Kidney (tissue), 14 donors: Measurements from ENCODE around the gene ABRAXAS1. TPM values are rescaled to one million over a fixed set of nuclear protein-coding genes. Genes with fewer than 3 reads are reported as not detected.

Experiments used
- DNase-seq, 5 donors: peaks; one replicate each; pipeline ENCODE4 v3.0.0-alpha.2; 2013 to 2020
- FAIRE-seq: peaks from 2 replicates; lab custom pipeline; 2012; peaks lifted over from hg19 to GRCh38; lab: Jason Lieb, UNC
- H3K27ac ChIP-seq, 2 donors: one replicate each; pipeline ENCODE4 v1.7.0; 2013; ENCODE audit warnings: low read depth in 2 of 2, low read length in 2 of 2, inconsistent platforms in 1 of 2
- H3K27me3 ChIP-seq: one replicate; pipeline ENCODE4 v1.7.1; 2013; ENCODE audit warnings: low read length, inconsistent platforms; ENCODE audit not compliant: control insufficient read depth, insufficient read depth
- H3K36me3 ChIP-seq, 3 donors: one replicate each; pipeline versions ENCODE4 v1.7.0 to v1.7.1; 2013; ENCODE audit warnings: low read length in 3 of 3, control low read depth in 1 of 3, inconsistent platforms in 1 of 3; ENCODE audit not compliant: insufficient read depth in 3 of 3, control insufficient read depth in 2 of 3
- H3K4me1 ChIP-seq, 3 donors: one replicate each; pipeline versions ENCODE4 v1.7.0 to v1.7.1; 2013; ENCODE audit warnings: low read length in 3 of 3, inconsistent platforms in 1 of 3, low read depth in 1 of 3; ENCODE audit not compliant: control insufficient read depth in 2 of 3, insufficient read depth in 2 of 3
- H3K4me3 ChIP-seq, 3 donors: one replicate each; pipeline versions ENCODE4 v1.7.0 to v1.8.1; 2013; ENCODE audit warnings: low read length in 3 of 3, control low read depth in 1 of 3, inconsistent platforms in 1 of 3
- H3K9ac ChIP-seq, 3 donors: one replicate each; pipeline versions ENCODE4 v1.7.0 to v1.7.1; 2013; ENCODE audit warnings: low read length in 3 of 3, control low read depth in 1 of 3, inconsistent platforms in 1 of 3
- H3K9me3 ChIP-seq, 3 donors: one replicate each; pipeline versions ENCODE4 v1.7.0 to v1.7.1; 2013; ENCODE audit warnings: low read length in 3 of 3, control low read depth in 1 of 3, inconsistent platforms in 1 of 3; ENCODE audit not compliant: control insufficient read depth in 2 of 3, insufficient read depth in 1 of 3
- CTCF ChIP-seq: IDR thresholded peaks from 3 replicates; pipeline ENCODE4 v1.5.1; 2012; ENCODE audit warnings: mild to moderate bottlenecking, moderate library complexity, borderline replicate concordance; ENCODE audit not compliant: insufficient read depth; ENCODE audit errors: extremely low read depth
- intact Hi-C: fragments of 100-400 bp; cut with DNase I; formaldehyde crosslinking; loops from one replicate; pipeline ENCODE4 v1.11.1; 2022
- polyA plus RNA-seq: library from polyadenylated mRNA; stranded (reverse); fragments of 350-450 nt; fragmentation: Illumina TruSeq; extraction: RNeasy Lipid Tissue Mini Kit (QIAGEN cat#74804); gene quantifications from one replicate; pipeline ENCODE4 v1.2.3, GENCODE V29; 2014; ENCODE audit warnings: low read depth, low replicate concordance; ENCODE audit not compliant: insufficient read depth
- total RNA-seq: library from RNA; stranded (reverse); fragmentation: NEBNext Ultra II Directional; extraction: Animal tissue kit (Norgen Biotek cat#: 25700); gene quantifications from one replicate; pipeline ENCODE4 v1.2.1, GENCODE V29; 2021
- donor health status: control.
- donor health status: control.
- donor health status: control.
- donor health status: control.
- donor health status: control.
- donor health status: DM: yes; HTN: yes; CAD: no.
- donor health status: Normal renal cell carcinoma (clear cell type).

The ABRAXAS1 gene
- total and polyA plus RNA-seq, 2 donors from 2014 or later, result 8.2 to 14.8 TPM

GRCh38 chr4:83431200-83431599 lies 53.7 kb downstream of the ABRAXAS1 start:
- intact Hi-C loops, result no loop called here
- DNase-seq (no peak), FAIRE-seq (no peak)
- Histone ChIP-seq H3K4me1 (no peaks in the 10 kb centered on the region), H3K36me3 (peaks cover 0 to 21% (median 6%) of the 10 kb centered on the region in 3 donors), H3K27me3 (no peaks in the 10 kb centered on the region), H3K4me3 (no peak overlapping the region), H3K9ac (no peak overlapping the region), H3K9me3 (no peaks in the 10 kb centered on the region), H3K27ac (no peak overlapping the region)
- no peak for TF ChIP-seq CTCF

- H3K9ac ChIP-seq, result no peak overlapping the region
- no peak for TF ChIP-seq CTCF
- no peak overlapping the region for H3K27ac ChIP-seq
- no peaks in the 10 kb centered on the region for H3K27me3 ChIP-seq
- no peaks in the 10 kb centered on the region for H3K4me1 ChIP-seq
- FAIRE-seq (no peak), DNase-seq (no peak)
- no peaks in the 10 kb centered on the region for H3K9me3 ChIP-seq
- peaks cover 4 to 21% (median 12%) of the 10 kb centered on the region in 3 donors for H3K36me3 ChIP-seq
- no peak overlapping the region for H3K4me3 ChIP-seq
- intact Hi-C loops, result no loop called here
Observed at GRCh38 chr4:83418211-83418610, 66.7 kb downstream of the ABRAXAS1 start.

GRCh38 chr4:83417566-83417965 lies 67.3 kb downstream of the ABRAXAS1 start:
- Histone ChIP-seq H3K4me1 (no peaks in the 10 kb centered on the region), H3K4me3 (no peak overlapping the region), H3K9me3 (no peaks in the 10 kb centered on the region), H3K9ac (no peak overlapping the region), H3K27ac (no peak overlapping the region), H3K27me3 (no peaks in the 10 kb centered on the region), H3K36me3 (peaks cover 4 to 20% (median 16%) of the 10 kb centered on the region in 3 donors)
- no peak for TF ChIP-seq CTCF
- FAIRE-seq (no peak), DNase-seq (no peak)
- intact Hi-C loops, result no loop called here

- no peak for TF ChIP-seq CTCF
- Histone ChIP-seq H3K27ac (no peak overlapping the region), H3K4me3 (no peak overlapping the region), H3K36me3 (peaks cover 2 to 11% (median 8%) of the 10 kb centered on the region in 3 donors), H3K9me3 (no peaks in the 10 kb centered on the region), H3K27me3 (no peaks in the 10 kb centered on the region), H3K4me1 (no peaks in the 10 kb centered on the region), H3K9ac (no peak overlapping the region)
- FAIRE-seq (no peak), DNase-seq (no peak)
- intact Hi-C loops, result no loop called here
Observed at GRCh38 chr4:83413676-83414075, 71.2 kb downstream of the ABRAXAS1 start.
